Upper lobe of right lung (tissue), 1 donor: ENCODE results near the gene SLBP. TPM values are rescaled to one million over a fixed set of nuclear protein-coding genes. Genes with fewer than 3 reads are reported as not detected.

Experiments
- ATAC-seq: fragments of 200-7000 bp; cut with Tn5 transposase; one replicate; pipeline ENCODE4 v1.9.1; 2020; ENCODE audit warnings: mild to moderate bottlenecking, moderate library complexity
- DNase-seq: peaks from one replicate; pipeline ENCODE4 v3.0.0-alpha.2; 2020
- H3K27ac ChIP-seq: fragments of 200-600 bp; one replicate; pipeline ENCODE4 v1.8.0; 2022
- H3K27me3 ChIP-seq: fragments of 200-600 bp; one replicate; pipeline ENCODE4 v1.8.0; 2022; ENCODE audit warnings: mild to moderate bottlenecking
- H3K36me3 ChIP-seq: fragments of 200-600 bp; one replicate; pipeline ENCODE4 v1.8.0; 2022
- H3K4me1 ChIP-seq: fragments of 200-600 bp; one replicate; pipeline ENCODE4 v1.8.0; 2022
- H3K4me3 ChIP-seq: fragments of 200-600 bp; one replicate; pipeline ENCODE4 v1.8.0; 2022; ENCODE audit warnings: mild to moderate bottlenecking
- H3K9me3 ChIP-seq: fragments of 200-600 bp; one replicate; pipeline ENCODE4 v1.8.0; 2022
- intact Hi-C: fragments of 100-400 bp; cut with DNase I; formaldehyde crosslinking; loops from one replicate; pipeline ENCODE4 v1.11.0; 2022
- total RNA-seq: library from RNA; stranded (reverse); fragmentation: NEBNext Ultra II Directional; extraction: Animal tissue kit (Norgen Biotek cat#: 25700); gene quantifications from one replicate; pipeline ENCODE4 v1.2.1, GENCODE V29; 2021
- TF ChIP-seq, protein P1 (sequence below): fragments of 200-600 bp; IDR thresholded peaks from one replicate; pipeline ENCODE4 v1.8.0; 2022; ENCODE audit warnings: antibody characterized with exemption
- donor health status: DM: no; HTN: yes; CAD: no; lungs with severe emphysema.

SLBP gene
- total RNA-seq, 1 donor from 2014 or later: 32.8 TPM

DNA sequence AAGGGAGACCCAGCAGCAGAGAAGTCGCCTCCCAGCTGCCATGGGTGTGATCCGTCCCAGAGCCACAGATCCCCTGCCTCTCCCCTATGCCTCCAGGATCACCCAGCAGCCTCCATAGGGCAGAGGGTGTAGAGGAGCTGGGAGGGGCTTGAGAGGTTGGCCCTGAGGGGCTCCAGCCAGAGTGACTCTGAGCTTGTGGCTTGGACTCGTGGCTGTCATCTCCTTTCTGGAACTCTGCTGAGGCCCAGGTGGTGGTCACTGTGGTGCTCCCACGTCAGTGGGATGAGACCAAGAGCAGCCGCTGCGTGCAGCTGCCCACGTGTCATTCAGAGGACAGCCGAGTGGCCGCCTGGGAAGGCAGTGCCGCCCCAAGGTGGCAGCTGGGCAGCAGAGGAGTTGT is 13.4 kb upstream of the SLBP start:
- intact Hi-C loops: loop anchor here (5.0 kb wide), 1 partner anchor 33 kb away; no protein-coding TSS in a partner anchor
- Histone ChIP-seq H3K9me3 (no peaks in the 10 kb centered on the region), H3K4me1 (peaks cover 37% of the 10 kb centered on the region), H3K27ac (no peak overlapping the region), H3K36me3 (no peaks in the 10 kb centered on the region), H3K4me3 (no peak overlapping the region), H3K27me3 (no peaks in the 10 kb centered on the region)
- DNase-seq (no peak), ATAC-seq (no peak)
- TF ChIP-seq, protein P1, sequence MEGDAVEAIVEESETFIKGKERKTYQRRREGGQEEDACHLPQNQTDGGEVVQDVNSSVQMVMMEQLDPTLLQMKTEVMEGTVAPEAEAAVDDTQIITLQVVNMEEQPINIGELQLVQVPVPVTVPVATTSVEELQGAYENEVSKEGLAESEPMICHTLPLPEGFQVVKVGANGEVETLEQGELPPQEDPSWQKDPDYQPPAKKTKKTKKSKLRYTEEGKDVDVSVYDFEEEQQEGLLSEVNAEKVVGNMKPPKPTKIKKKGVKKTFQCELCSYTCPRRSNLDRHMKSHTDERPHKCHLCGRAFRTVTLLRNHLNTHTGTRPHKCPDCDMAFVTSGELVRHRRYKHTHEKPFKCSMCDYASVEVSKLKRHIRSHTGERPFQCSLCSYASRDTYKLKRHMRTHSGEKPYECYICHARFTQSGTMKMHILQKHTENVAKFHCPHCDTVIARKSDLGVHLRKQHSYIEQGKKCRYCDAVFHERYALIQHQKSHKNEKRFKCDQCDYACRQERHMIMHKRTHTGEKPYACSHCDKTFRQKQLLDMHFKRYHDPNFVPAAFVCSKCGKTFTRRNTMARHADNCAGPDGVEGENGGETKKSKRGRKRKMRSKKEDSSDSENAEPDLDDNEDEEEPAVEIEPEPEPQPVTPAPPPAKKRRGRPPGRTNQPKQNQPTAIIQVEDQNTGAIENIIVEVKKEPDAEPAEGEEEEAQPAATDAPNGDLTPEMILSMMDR: no peak

DNA sequence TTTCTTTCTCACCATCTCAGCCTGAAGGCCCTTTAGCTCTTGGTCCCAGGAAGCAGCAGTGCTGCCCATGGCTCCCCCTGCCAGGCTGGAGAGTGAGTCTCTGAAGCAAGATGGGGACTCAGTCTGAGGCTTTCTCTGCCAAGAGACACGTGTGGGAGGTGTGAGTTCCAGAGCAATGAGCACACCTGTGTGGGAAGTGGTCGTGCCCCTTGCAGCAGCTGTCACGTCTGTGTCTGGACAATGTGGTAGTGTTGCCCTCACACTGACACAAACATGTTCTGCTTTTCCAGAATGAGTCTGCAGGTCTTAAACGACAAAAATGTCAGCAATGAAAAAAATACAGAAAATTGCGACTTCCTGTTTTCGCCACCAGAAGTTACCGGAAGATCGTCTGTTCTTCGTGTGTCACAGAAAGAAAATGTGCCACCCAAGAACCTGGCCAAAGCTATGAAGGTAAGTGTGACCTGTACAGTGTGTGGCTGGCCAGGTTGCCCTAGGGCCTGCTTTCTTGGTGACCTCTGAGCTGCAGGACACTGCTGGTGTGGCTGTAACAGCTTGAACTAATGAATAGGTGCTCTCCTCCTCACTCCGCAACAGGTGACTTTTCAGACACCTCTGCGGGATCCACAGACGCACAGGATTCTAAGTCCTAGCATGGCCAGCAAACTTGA is 11.1 kb upstream of the SLBP start:
- H3K4me3 ChIP-seq: peak overlapping the region; percentile 32
- ATAC-seq: no peak
- H3K4me1 ChIP-seq: peaks cover 38% of the 10 kb centered on the region
- H3K9me3 ChIP-seq: no peaks in the 10 kb centered on the region
- TF ChIP-seq, protein P1: no peak
- intact Hi-C loops: no loop called here
- DNase-seq: no peak
- H3K27ac ChIP-seq: peak overlapping the region; percentile 75
- peaks cover 3% of the 10 kb centered on the region for H3K36me3 ChIP-seq
- no peaks in the 10 kb centered on the region for H3K27me3 ChIP-seq

DNA sequence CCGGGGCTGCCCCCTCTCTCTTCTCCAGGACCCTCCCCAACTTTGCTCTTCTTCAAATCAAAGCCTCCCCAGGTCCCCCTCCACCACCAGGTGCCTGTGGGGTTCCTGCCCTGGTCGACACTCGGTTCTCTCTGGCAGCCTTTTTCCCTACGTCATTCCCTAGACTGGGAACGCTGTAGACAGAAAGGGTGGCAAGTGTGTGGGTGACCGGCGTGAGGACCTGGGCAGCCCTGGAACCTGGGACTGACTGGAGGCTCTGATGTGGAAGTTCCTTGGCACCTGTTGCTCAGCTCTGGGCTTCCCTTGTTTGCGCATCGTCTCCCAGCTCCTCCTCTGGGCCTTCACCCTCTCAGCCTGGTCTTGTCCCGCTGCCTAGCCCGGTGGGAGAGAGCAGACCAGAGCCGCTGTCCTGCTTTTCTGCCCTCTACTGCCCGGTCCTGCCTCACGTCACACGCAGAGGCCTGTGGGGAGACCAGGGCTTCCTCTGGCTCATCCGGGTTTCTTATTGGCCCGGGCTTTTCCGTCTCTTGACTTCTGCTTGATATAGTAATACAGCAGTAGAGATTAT is 10.5 kb upstream of the SLBP start:
- peak overlapping the region; percentile 75 for H3K27ac ChIP-seq

DNA sequence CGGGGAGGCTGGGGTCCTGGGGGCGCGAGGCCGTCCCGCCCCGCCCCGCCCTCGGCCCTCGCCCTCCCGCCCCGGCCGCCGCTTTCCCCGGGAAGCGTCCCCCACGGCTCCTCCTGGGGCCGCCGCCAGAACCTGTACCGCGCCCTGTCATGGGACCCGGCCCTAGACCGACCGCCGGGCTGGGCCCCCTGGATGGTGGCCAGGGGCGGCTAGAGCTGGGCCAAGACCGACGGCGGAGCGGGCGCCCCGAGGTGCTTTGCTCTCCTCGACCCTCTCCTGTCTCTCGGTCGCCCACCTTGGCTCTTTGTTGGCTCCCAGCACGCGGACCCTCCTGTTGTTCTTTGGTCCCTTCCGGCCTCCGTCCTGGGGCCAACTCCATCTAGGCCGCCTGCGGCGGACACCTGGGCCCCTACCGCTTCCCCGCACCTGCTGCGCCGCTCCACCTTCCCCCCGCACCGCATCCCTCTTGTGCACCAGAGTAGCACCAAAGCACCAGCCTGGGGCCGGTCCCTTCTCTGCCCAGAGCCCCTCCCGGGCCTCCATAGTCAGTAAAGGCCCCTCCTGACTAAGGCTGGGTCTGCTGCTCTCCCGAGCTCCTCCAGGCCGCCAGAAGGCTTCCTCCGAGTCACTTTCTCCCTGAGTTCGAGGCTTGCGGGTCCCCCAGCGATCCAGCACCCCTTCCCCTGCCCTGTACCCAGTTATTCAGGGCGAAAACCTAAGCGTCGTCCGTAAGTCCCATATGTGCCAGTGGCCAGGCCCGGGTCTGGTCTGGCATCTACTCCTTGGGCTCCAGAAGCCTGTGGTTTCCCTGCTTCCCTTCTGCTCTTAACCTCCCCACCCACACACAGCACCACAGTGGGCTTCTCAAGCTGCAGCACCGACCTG is 9.8 kb upstream of the SLBP start:
- H3K4me1 ChIP-seq: peaks cover 27% of the 10 kb centered on the region
- DNase-seq (no peak), ATAC-seq (no peak)
- H3K27ac ChIP-seq: peak overlapping the region; percentile 75
- intact Hi-C loops: no loop called here
- H3K27me3 ChIP-seq: no peaks in the 10 kb centered on the region
- TF ChIP-seq, protein P1: no peak
- H3K36me3 ChIP-seq: peaks cover 17% of the 10 kb centered on the region
- H3K9me3 ChIP-seq: no peaks in the 10 kb centered on the region
- peak overlapping the region; percentile 89 for H3K4me3 ChIP-seq

More for the DNA sequence above, 10.5 kb upstream of the SLBP start:
- DNase-seq (no peak), ATAC-seq (no peak)
- TF ChIP-seq, protein P1: no peak
- Histone ChIP-seq H3K27me3 (no peaks in the 10 kb centered on the region), H3K4me1 (peaks cover 31% of the 10 kb centered on the region), H3K4me3 (no peak overlapping the region), H3K9me3 (no peaks in the 10 kb centered on the region), H3K36me3 (peaks cover 10% of the 10 kb centered on the region)
- intact Hi-C loops: no loop called here

DNA sequence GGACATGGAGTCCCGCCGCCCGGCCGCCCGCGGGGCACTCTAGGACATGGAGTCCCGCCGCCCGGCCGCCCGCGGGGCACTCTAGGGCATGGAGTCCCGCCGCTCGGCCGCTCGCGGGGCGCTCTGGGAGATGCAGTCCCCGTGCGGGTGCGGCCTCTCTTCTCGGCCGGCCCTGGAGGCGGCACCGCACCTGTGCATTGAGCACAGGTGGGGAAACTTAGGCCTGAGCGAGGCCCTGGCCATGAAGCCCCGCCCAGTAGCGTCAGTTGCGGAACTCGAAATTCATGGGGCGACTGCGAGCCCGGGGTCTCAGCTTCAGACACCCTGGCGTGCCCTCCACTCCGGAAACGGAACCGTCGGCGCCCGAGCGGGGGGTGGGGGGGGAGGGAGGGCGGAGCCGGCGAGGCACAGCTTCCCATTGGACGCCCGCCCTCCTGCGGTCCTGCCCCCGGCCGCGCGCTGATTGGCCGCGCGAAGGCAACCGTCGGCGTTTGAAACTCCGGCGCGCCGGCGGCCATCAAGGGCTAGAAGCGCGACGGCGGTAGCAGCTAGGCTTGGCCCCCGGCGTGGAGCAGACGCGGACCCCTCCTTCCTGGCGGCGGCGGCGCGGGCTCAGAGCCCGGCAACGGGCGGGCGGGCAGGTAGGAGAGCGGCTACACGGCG is 9.0 kb upstream of the SLBP start, which contains the start of the genes TACC3 and TMEM129:
TSS of gene TACC3 (plus strand) at position 519 of the 663 bp plus-strand sequence. CDS start 1,901 bp downstream, outside the sequence.
TSS of gene TMEM129 (minus strand) at position 321 of the 663 bp plus-strand sequence. CDS start 486 bp downstream, outside the sequence.
- Histone ChIP-seq H3K27ac (peak within 1 kb of the TSS; percentile 91), H3K36me3 (peaks cover 20% of the 10 kb centered on the region), H3K9me3 (no peaks in the 10 kb centered on the region), H3K4me3 (peak within 1 kb of the TSS; percentile 89), H3K4me1 (peaks cover 21% of the 10 kb centered on the region), H3K27me3 (no peaks in the 10 kb centered on the region)
- ATAC-seq (peak; percentile 93), DNase-seq (peak; percentile 97)
- TF ChIP-seq, protein P1: no peak
- intact Hi-C loops: no loop called here
